GM23248 (cell line): ENCODE data around the gene CIART. TPM values are rescaled to one million over a fixed set of nuclear protein-coding genes. Genes with fewer than 3 reads are reported as not detected.

Source experiments
- DNase-seq: peaks from one replicate; pipeline ENCODE4 v3.0.0-alpha.2; 2015
- H2AFZ ChIP-seq: fragments of 200-600 bp; sonication (generic); 2 replicates; pipeline ENCODE4 v1.6.1; 2016; ENCODE audit warnings: antibody characterized with exemption
- H3F3A ChIP-seq: fragments of 200-600 bp; sonication (generic); 2 replicates; pipeline ENCODE4 v1.6.1; 2016; ENCODE audit warnings: mild to moderate bottlenecking, antibody characterized with exemption, mixed run types; ENCODE audit not compliant: insufficient read depth
- H3K27ac ChIP-seq: fragments of 200-600 bp; sonication (generic); 2 replicates; pipeline ENCODE4 v1.5.1; 2016; ENCODE audit warnings: mild to moderate bottlenecking
- H3K27me3 ChIP-seq: fragments of 200-600 bp; sonication (generic); replicated peaks from 2 replicates; pipeline ENCODE4 v1.6.1; 2016; ENCODE audit warnings: mild to moderate bottlenecking; ENCODE audit not compliant: insufficient read depth
- H3K36me3 ChIP-seq: fragments of 200-600 bp; sonication (generic); 2 replicates; pipeline ENCODE4 v1.6.1; 2016; ENCODE audit warnings: low read depth, mild to moderate bottlenecking
- H3K4me1 ChIP-seq: fragments of 200-600 bp; sonication (generic); 2 replicates; pipeline ENCODE4 v1.6.1; 2016; ENCODE audit warnings: mild to moderate bottlenecking; ENCODE audit not compliant: insufficient read depth
- H3K4me2 ChIP-seq: fragments of 200-600 bp; sonication (generic); one replicate; pipeline ENCODE4 v1.6.1; 2016; ENCODE audit warnings: mild to moderate bottlenecking; ENCODE audit not compliant: unreplicated experiment
- H3K4me3 ChIP-seq: fragments of 200-600 bp; sonication (generic); 2 replicates; pipeline ENCODE4 v1.5.1; 2016; ENCODE audit warnings: mild to moderate bottlenecking
- H3K79me2 ChIP-seq: fragments of 200-600 bp; sonication (generic); 2 replicates; pipeline ENCODE4 v1.6.1; 2016; ENCODE audit warnings: mild to moderate bottlenecking; ENCODE audit not compliant: insufficient read depth
- H3K9ac ChIP-seq: fragments of 200-600 bp; sonication (generic); 2 replicates; pipeline ENCODE4 v1.6.1; 2016; ENCODE audit warnings: mild to moderate bottlenecking
- H3K9me2 ChIP-seq: fragments of 200-600 bp; sonication (generic); 2 replicates; pipeline ENCODE4 v1.6.1; 2016; ENCODE audit warnings: mixed run types, mild to moderate bottlenecking, moderate library complexity; ENCODE audit not compliant: insufficient read depth
- H3K9me3 ChIP-seq: fragments of 200-600 bp; sonication (generic); one replicate; pipeline ENCODE4 v1.6.1; 2017; ENCODE audit warnings: low read depth
- H4K20me1 ChIP-seq: fragments of 200-600 bp; sonication (generic); 2 replicates; pipeline ENCODE4 v1.6.0; 2016; ENCODE audit not compliant: insufficient read depth
- EZH2 ChIP-seq: fragments of 200-600 bp; sonication (generic); IDR thresholded peaks from 2 replicates; pipeline ENCODE4 v1.6.1; 2018; ENCODE audit warnings: antibody characterized with exemption, mild to moderate bottlenecking; ENCODE audit not compliant: insufficient read depth, poor library complexity, severe bottlenecking
- EZH2phosphoT487 ChIP-seq: fragments of 200-600 bp; sonication (generic); IDR thresholded peaks from 2 replicates; pipeline ENCODE4 v1.6.1; 2018; ENCODE audit warnings: antibody characterized with exemption, moderate library complexity, mild to moderate bottlenecking, low read depth; ENCODE audit not compliant: insufficient read depth
- WGBS, 2 experiments: methylation state at CpG; one replicate each; pipeline ENCODE4 v1.1.6; 2015 to 2017; ENCODE audit warnings: low lambda C conversion rate in 2 of 2, low coverage in 1 of 2; ENCODE audit errors: missing lambda C conversion rate in 2 of 2; 5-methylcytosine and 5-hydroxymethylcytosine counted together
- in situ Hi-C: fragments of 300-500 bp; cut with MboI; formaldehyde crosslinking; loops from 2 replicates; pipeline ENCODE4 v1.15.0; 2020
- polyA plus RNA-seq: library from polyadenylated mRNA; unstranded; fragments of >200 nt; fragmentation: Nextera tagmentation; extraction: Ambion mirVana; gene quantifications from 2 replicates; pipeline ENCODE4 v1.2.1, GENCODE V29; 2016
- total RNA-seq: library from RNA; depleted of rRNA; stranded (reverse); fragments of >200 nt; shearing (Covaris generic); gene quantifications from 2 replicates; pipeline ENCODE4 v1.2.3, GENCODE V29; 2014

Gene CIART
- total and polyA plus RNA-seq, 2 experiments from 2014 or later = 1.8 to 6.7 TPM

DNA sequence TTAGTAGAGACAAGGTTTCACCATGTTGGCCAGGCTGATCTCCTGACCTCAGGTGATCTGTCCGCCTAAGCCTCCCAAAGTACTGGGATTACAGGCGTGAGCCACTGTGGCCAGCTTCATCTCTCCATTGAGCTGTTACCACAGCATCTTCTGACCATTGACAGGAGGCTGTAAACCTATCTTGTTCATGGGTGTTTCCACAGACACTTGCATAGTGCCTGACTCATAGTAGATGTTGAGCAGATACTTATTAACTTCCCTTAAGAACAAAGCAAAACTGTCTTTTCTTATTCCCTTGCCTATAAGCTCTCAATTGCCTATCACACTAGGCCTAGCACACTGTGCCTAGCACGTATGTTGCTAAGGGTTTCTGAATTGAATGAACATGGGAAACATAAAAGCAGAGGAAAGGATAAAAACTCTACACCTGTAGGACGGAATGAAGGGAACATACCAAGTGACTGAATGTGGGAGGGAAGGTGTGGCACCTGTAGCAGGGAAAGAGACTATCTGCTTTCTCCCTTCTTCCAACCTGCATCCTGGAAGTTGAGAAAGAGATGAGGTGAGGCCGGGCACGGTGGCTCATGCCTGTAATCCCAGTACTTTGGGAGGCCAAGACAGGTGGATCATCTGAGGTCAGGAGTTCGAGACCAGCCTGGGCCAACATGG lies 10.9 kb upstream of the CIART start:
- in situ Hi-C loops = no loop called here
- Histone ChIP-seq H3K9ac (no peak overlapping the region), H3K4me3 (no peak overlapping the region), H3K4me1 (peaks cover 7% of the 10 kb centered on the region; the same call in 1 of the 2 replicates), H3K9me2 (no peaks in the 10 kb centered on the region), H4K20me1 (no peaks in the 10 kb centered on the region), H3K4me2 (no peak overlapping the region), H3K79me2 (peaks cover 24% of the 10 kb centered on the region), H3K27ac (no peak overlapping the region), H3K27me3 (no peaks in the 10 kb centered on the region), H2AFZ (no peak overlapping the region), H3F3A (no peaks in the 10 kb centered on the region), H3K36me3 (no peaks in the 10 kb centered on the region), H3K9me3 (no peaks in the 10 kb centered on the region)
- WGBS, 2 experiments = 93 to 95% methylated on average over 7 of the region's 7 CpGs
- no peak for DNase-seq
- no peak for TF ChIP-seq EZH2phosphoT487
- no peak for TF ChIP-seq EZH2

DNA sequence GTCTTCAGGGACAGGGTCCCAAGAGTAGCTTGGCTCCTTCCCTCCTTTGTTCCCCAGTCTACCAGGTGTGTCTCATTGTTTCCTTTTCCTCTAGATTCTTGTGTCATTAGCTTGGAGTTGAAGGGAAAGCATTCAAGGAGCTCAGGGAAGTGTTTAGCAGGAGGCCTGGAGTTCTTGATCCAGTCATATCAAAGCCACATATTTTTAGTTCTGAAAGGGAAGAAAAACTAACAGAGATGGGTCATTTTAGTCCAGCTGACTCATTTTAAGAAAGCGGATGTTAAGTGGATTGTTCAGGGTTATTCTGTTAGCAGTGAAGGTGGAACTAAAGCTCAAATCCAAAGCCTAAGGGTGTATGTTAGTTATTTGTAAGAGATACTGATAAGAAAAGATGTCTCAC lies 9.0 kb upstream of the CIART start:
- WGBS, 2 experiments = 83 to 97% methylated on average over 1 of the region's 1 CpG

DNA sequence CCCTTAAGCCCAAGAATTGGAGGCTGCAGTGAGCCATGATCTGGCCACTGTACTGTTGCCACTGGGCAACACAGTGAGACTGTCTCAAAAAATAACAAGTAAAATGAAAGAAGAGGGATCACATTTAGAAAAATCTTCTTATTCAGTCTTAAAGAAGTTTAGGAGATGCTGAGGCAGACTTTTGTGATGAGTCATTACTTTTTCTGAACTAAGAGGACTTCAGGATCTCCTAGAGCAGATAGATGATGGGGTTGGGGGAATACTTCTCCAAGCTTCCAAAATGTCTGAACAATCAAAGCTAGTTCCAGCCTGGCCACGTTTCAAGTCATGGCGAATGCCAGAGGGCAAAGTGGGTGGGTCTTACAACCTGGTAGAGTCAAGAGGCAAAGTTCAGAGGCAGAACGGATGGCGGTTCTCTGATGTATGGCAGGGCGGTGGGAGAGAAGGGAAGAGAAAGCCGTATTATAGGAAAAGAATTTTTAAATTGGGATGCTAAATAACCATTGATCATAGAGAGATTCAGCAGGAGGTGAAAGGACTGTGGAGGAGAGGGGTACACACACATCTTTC lies 2.1 kb upstream of the CIART start:
- H3K79me2 ChIP-seq = no peaks in the 10 kb centered on the region
- H3K4me1 ChIP-seq = 0 out of 2 replicates have a peak, but pooled peaks cover 7% of the 10 kb centered on the region
- H3K27ac ChIP-seq = no peak overlapping the region
- no peak for DNase-seq
- no peaks in the 10 kb centered on the region for H3K9me2 ChIP-seq
- no peaks in the 10 kb centered on the region for H4K20me1 ChIP-seq
- in situ Hi-C loops = no loop called here
- no peak overlapping the region; the same call in 1 of the 2 replicates for H2AFZ ChIP-seq
- H3K27me3 ChIP-seq = no peaks in the 10 kb centered on the region
- 0 out of 2 replicates have a peak, but pooled peaks cover 10% of the 10 kb centered on the region for H3F3A ChIP-seq
- no peak overlapping the region for H3K4me2 ChIP-seq
- TF ChIP-seq EZH2phosphoT487 = no peak
- no peak for TF ChIP-seq EZH2
- no peaks in the 10 kb centered on the region for H3K36me3 ChIP-seq
- no peaks in the 10 kb centered on the region for H3K9me3 ChIP-seq
- WGBS, 2 experiments = 71 to 75% methylated on average over 6 of the region's 6 CpGs
- H3K4me3 ChIP-seq = no peak overlapping the region
- 0 out of 2 replicates have a peak overlapping the region, but pooled peaks have one; percentile 90 for H3K9ac ChIP-seq

More for the DNA sequence above, 9.0 kb upstream of the CIART start:
- in situ Hi-C loops = no loop called here
- no peak for DNase-seq
- Histone ChIP-seq H3K27ac (no peak overlapping the region), H3F3A (no peaks in the 10 kb centered on the region), H4K20me1 (no peaks in the 10 kb centered on the region), H3K4me1 (0 out of 2 replicates have a peak, but pooled peaks cover 2% of the 10 kb centered on the region), H3K4me3 (no peak overlapping the region), H3K9me2 (no peaks in the 10 kb centered on the region), H3K9me3 (no peaks in the 10 kb centered on the region), H3K9ac (no peak overlapping the region), H3K4me2 (no peak overlapping the region), H3K36me3 (no peaks in the 10 kb centered on the region), H3K27me3 (no peaks in the 10 kb centered on the region), H2AFZ (peak overlapping the region; percentile 75), H3K79me2 (peaks cover 5% of the 10 kb centered on the region)
- TF ChIP-seq EZH2phosphoT487 (no peak), EZH2 (no peak)

DNA sequence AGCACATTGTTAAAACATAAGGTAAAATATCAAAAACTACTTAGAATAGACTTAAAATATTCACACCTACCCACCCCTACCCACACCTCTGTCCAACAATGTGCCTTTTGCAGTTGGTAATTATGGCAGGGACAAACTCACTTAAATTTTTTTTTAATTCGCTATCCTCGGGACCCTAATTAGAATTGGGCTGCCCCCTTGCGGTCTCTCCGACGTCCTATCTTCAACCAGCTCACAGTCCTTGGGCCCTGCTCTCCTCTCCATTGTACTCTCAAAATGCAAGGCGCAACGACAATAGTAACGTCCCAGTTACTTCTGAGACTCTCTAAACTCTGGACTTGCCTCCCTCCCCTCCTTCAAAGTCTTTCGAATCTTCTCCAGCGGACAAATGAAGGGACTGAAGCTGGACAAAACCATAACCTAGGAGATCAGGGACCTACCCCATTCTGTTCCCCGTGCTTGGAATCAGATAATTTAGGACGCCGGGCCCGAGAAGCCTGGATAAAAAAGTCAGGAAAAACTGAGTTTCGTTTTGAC lies 1.1 kb upstream of the CIART start:
- Histone ChIP-seq H3K36me3 (no peaks in the 10 kb centered on the region), H3K9me2 (no peaks in the 10 kb centered on the region), H3K79me2 (no peaks in the 10 kb centered on the region), H3K4me1 (0 out of 2 replicates have a peak, but pooled peaks cover 7% of the 10 kb centered on the region), H3K4me2 (peak overlapping the region; percentile 83), H3K27ac (peak overlapping the region; percentile 89), H4K20me1 (no peaks in the 10 kb centered on the region), H3K4me3 (peak overlapping the region; percentile 78), H3K9me3 (no peaks in the 10 kb centered on the region), H3F3A (0 out of 2 replicates have a peak, but pooled peaks cover 10% of the 10 kb centered on the region), H2AFZ (peak overlapping the region; percentile 89), H3K9ac (peak overlapping the region; percentile 90), H3K27me3 (no peaks in the 10 kb centered on the region)
- in situ Hi-C loops = no loop called here
- DNase-seq = peak; percentile 87
- TF ChIP-seq EZH2phosphoT487 (no peak), EZH2 (no peak)
- 1% methylated on average over 15 of the region's 15 CpGs for WGBS, 2 experiments
